NCI-H187 (cell line): ENCODE data around the gene EP400.

ENCODE experiments used
- DNase-seq, 2 experiments: peaks; one replicate each; lab custom pipeline; 2025; lab: John Stamatoyannopoulos, UW

EP400 gene

GRCh38 chr12:131949431-131950181 lies at the start of gene EP400:
EP400 (plus strand) TSS chr12:131949942; CDS start chr12:131960620, 10,678 bp downstream.
- peak; percentile 66 to 94 for DNase-seq

GRCh38 chr12:131900397-131900796 lies 49.3 kb upstream of the EP400 start:
- no peak for DNase-seq

GRCh38 chr12:131901431-131902331 lies 48.1 kb upstream of the EP400 start:
- DNase-seq: no peak

GRCh38 chr12:131902332-131903241 lies 47.2 kb upstream of the EP400 start:
- no peak for DNase-seq

- no peak for DNase-seq
These were observed 46.2 kb upstream of the EP400 start for GRCh38 chr12:131903270-131904255.

- no peak for DNase-seq
These were observed 45.4 kb upstream of the EP400 start for GRCh38 chr12:131904346-131904745.

- DNase-seq: no peak
These were observed 44.6 kb upstream of the EP400 start for GRCh38 chr12:131905081-131905629.

- DNase-seq: no peak
These were observed 44.1 kb upstream of the EP400 start for GRCh38 chr12:131905630-131906091.

GRCh38 chr12:131907379-131908091 lies 42.2 kb upstream of the EP400 start:
- DNase-seq: no peak

GRCh38 chr12:131908092-131909080 lies 41.4 kb upstream of the EP400 start:
- no peak for DNase-seq

GRCh38 chr12:131909081-131909751 lies 40.5 kb upstream of the EP400 start:
- DNase-seq: no peak

GRCh38 chr12:131909752-131910219 lies 40.0 kb upstream of the EP400 start:
- DNase-seq: no peak

GRCh38 chr12:131910302-131911027 lies 39.3 kb upstream of the EP400 start:
- no peak for DNase-seq

- DNase-seq: no peak
These were observed 38.6 kb upstream of the EP400 start for GRCh38 chr12:131911028-131911650.

GRCh38 chr12:131911851-131912477 lies 37.8 kb upstream of the EP400 start:
- no peak for DNase-seq
